ENCODE data around the gene BAIAP2.

BAIAP2 gene

DNA sequence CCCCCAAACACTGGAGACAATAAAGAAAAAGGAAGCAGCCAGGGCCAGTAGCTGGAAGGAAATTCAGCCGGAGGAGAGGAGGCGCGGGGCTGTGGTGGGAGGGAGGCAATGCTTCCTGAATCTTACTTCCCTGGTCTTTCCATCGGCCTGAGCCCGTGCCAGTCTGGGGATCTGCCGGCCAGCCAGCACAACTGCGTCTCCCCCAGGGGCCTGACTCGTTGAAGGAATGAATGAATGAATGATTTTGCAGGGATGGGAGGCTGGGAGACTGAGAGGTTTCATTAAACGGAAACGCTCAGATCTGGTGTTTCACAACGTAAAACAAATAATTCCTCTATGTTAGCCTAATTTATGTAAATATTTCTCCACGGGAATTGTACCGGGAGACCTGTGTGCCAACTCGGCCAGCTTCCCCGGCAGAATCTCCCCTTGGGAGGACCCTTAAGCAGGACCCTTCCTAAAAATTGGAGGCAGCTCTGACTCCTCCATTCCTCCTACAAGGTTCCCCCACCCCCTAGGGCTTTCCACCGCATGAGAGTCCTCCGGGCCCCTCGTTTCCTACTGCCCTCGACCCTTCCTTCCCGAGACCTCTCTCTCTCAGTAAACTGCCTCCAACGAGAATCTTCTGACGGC lies 1.3 kb upstream of the BAIAP2 start:
- ATAC-seq = no peak
- no peak for TF ChIP-seq ZC3H10 (CRISPR knock-in tag; IDR thresholded peaks at IDR 0.05)
- TF ChIP-seq ZFP30 (CRISPR knock-in tag; IDR thresholded peaks at IDR 0.05) = no peak
- no peak for TF ChIP-seq SNAI2 (CRISPR knock-in tag; IDR thresholded peaks at IDR 0.05)
- TF ChIP-seq OSR1 (CRISPR knock-in tag; IDR thresholded peaks at IDR 0.05) = no peak
- no peak for TF ChIP-seq CSRNP3 (CRISPR knock-in tag; IDR thresholded peaks at IDR 0.05)
- TF ChIP-seq ISL1 (CRISPR knock-in tag; IDR thresholded peaks at IDR 0.05) = no peak
- TF ChIP-seq ZNF565 (CRISPR knock-in tag; conservative IDR thresholded peaks at IDR 0.05; ENCODE audit: low read depth) = no peak
- TF ChIP-seq ZNF8 (CRISPR knock-in tag; IDR thresholded peaks at IDR 0.05) = no peak
- TF ChIP-seq RARB (CRISPR knock-in tag; IDR thresholded peaks at IDR 0.05) = no peak
- TF ChIP-seq TCF4 (CRISPR knock-in tag; IDR thresholded peaks at IDR 0.05; ENCODE audit: borderline replicate concordance) = no peak
- TF ChIP-seq PPARA (CRISPR knock-in tag; IDR thresholded peaks at IDR 0.05; ENCODE audit: borderline replicate concordance) = no peak
- no peak for TF ChIP-seq POU6F1 (CRISPR knock-in tag; IDR thresholded peaks at IDR 0.05; ENCODE audit: borderline replicate concordance, low read depth)
- no peak for TF ChIP-seq GLIS3 (CRISPR knock-in tag; IDR thresholded peaks at IDR 0.05)
- TF ChIP-seq, protein P1, sequence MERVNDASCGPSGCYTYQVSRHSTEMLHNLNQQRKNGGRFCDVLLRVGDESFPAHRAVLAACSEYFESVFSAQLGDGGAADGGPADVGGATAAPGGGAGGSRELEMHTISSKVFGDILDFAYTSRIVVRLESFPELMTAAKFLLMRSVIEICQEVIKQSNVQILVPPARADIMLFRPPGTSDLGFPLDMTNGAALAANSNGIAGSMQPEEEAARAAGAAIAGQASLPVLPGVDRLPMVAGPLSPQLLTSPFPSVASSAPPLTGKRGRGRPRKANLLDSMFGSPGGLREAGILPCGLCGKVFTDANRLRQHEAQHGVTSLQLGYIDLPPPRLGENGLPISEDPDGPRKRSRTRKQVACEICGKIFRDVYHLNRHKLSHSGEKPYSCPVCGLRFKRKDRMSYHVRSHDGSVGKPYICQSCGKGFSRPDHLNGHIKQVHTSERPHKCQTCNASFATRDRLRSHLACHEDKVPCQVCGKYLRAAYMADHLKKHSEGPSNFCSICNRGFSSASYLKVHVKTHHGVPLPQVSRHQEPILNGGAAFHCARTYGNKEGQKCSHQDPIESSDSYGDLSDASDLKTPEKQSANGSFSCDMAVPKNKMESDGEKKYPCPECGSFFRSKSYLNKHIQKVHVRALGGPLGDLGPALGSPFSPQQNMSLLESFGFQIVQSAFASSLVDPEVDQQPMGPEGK (CRISPR knock-in tag; IDR thresholded peaks at IDR 0.05; ENCODE audit: borderline replicate concordance) = no peak
- TF ChIP-seq ESRRG (CRISPR knock-in tag; IDR thresholded peaks at IDR 0.05) = no peak
- TF ChIP-seq, protein P2, sequence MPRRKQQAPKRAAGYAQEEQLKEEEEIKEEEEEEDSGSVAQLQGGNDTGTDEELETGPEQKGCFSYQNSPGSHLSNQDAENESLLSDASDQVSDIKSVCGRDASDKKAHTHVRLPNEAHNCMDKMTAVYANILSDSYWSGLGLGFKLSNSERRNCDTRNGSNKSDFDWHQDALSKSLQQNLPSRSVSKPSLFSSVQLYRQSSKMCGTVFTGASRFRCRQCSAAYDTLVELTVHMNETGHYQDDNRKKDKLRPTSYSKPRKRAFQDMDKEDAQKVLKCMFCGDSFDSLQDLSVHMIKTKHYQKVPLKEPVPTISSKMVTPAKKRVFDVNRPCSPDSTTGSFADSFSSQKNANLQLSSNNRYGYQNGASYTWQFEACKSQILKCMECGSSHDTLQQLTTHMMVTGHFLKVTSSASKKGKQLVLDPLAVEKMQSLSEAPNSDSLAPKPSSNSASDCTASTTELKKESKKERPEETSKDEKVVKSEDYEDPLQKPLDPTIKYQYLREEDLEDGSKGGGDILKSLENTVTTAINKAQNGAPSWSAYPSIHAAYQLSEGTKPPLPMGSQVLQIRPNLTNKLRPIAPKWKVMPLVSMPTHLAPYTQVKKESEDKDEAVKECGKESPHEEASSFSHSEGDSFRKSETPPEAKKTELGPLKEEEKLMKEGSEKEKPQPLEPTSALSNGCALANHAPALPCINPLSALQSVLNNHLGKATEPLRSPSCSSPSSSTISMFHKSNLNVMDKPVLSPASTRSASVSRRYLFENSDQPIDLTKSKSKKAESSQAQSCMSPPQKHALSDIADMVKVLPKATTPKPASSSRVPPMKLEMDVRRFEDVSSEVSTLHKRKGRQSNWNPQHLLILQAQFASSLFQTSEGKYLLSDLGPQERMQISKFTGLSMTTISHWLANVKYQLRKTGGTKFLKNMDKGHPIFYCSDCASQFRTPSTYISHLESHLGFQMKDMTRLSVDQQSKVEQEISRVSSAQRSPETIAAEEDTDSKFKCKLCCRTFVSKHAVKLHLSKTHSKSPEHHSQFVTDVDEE (CRISPR knock-in tag; IDR thresholded peaks at IDR 0.05) = no peak

- peak; percentile 59 for ATAC-seq
- TF ChIP-seq ZC3H10 (CRISPR knock-in tag; IDR thresholded peaks at IDR 0.05) = no peak
Observed at GRCh38 chr17:81034168-81034777, 678 bp upstream of the BAIAP2 start.

DNA sequence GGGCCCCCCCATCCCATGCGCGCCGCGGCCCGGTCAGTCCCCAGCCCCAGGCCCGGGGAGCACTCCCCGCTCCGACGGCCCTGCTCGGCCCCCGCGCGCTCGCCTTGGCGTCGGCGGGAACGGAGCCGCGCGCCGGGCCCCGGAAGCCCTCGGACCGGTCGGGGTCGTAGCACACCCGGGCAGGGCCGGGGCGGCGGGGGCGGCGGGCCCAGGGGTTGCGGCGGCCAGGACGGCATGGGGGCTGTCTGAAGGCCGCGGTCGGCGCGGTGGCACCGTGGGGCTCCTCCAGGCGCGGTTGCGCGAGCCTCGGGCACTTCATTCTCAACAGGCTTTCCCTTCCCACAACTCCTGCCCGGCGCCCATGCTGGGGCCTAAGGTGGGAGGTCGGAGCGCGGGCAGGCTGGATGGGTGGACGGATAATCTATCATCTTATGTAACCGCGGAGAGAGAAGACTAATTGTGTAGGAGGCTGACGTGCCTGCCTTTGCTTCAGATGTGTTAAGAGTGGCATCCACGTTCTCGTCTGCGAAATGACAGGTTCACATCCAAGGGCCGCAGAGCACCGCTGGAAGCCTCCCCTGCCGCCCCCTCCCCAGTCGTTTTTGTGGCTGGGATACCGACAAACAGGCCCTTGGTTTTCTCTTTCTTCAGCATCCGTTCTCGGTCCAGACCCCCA lies 708 bp downstream of the BAIAP2 start:
- no peak for TF ChIP-seq POU6F1 (CRISPR knock-in tag; IDR thresholded peaks at IDR 0.05; ENCODE audit: borderline replicate concordance, low read depth)
- TF ChIP-seq ZC3H10 (CRISPR knock-in tag; IDR thresholded peaks at IDR 0.05) = no peak
- no peak for TF ChIP-seq PPARA (CRISPR knock-in tag; IDR thresholded peaks at IDR 0.05; ENCODE audit: borderline replicate concordance)
- no peak for TF ChIP-seq TCF4 (CRISPR knock-in tag; IDR thresholded peaks at IDR 0.05; ENCODE audit: borderline replicate concordance)
- TF ChIP-seq ARNTL (CRISPR knock-in tag; IDR thresholded peaks at IDR 0.05; ENCODE audit: borderline replicate concordance, low read depth) = no peak
- no peak for TF ChIP-seq ZFP30 (CRISPR knock-in tag; IDR thresholded peaks at IDR 0.05)
- no peak for TF ChIP-seq CSRNP3 (CRISPR knock-in tag; IDR thresholded peaks at IDR 0.05)
- TF ChIP-seq SNAI2 (CRISPR knock-in tag; IDR thresholded peaks at IDR 0.05) = no peak
- no peak for TF ChIP-seq ESRRG (CRISPR knock-in tag; IDR thresholded peaks at IDR 0.05)
- TF ChIP-seq TOX (CRISPR knock-in tag; IDR thresholded peaks at IDR 0.05; ENCODE audit: borderline replicate concordance) = no peak
- TF ChIP-seq, protein P1 (CRISPR knock-in tag; IDR thresholded peaks at IDR 0.05; ENCODE audit: borderline replicate concordance) = no peak
- TF ChIP-seq GLIS3 (CRISPR knock-in tag; IDR thresholded peaks at IDR 0.05) = no peak
- no peak for TF ChIP-seq BACH2 (CRISPR knock-in tag; IDR thresholded peaks at IDR 0.05; ENCODE audit: borderline replicate concordance)
- no peak for TF ChIP-seq ZNF70 (CRISPR knock-in tag; IDR thresholded peaks at IDR 0.05)
- ATAC-seq = no peak
